CD4-positive, alpha-beta T cell treated with Interleukin-21 for 1 hour (primary cell): ENCODE measurements around the gene WSCD2.

ENCODE experiments used
- DNase-seq: peaks from one replicate; pipeline ENCODE4 v3.0.0-alpha.2; 2020

The WSCD2 gene

GRCh38 chr12:108128221-108129016, 669 bp upstream of the WSCD2 start:
- DNase-seq: no peak

GRCh38 chr12:108131035-108131434, 1.9 kb downstream of the WSCD2 start:
- DNase-seq: no peak

- no peak for DNase-seq
Measured at GRCh38 chr12:108131657-108132126, 2.6 kb downstream of the WSCD2 start.

GRCh38 chr12:108133482-108133881, 4.4 kb downstream of the WSCD2 start:
- no peak for DNase-seq

GRCh38 chr12:108134744-108135143, 5.7 kb downstream of the WSCD2 start:
- DNase-seq: no peak

- no peak for DNase-seq
Measured at GRCh38 chr12:108135627-108136026, 6.5 kb downstream of the WSCD2 start.

- no peak for DNase-seq
Measured at GRCh38 chr12:108136697-108137096, 7.6 kb downstream of the WSCD2 start.

- DNase-seq: no peak
Measured at GRCh38 chr12:108139454-108139853, 10.4 kb downstream of the WSCD2 start.

- DNase-seq: no peak
Measured at GRCh38 chr12:108140501-108140900, 11.4 kb downstream of the WSCD2 start.

- no peak for DNase-seq
Measured at GRCh38 chr12:108141600-108142130, 12.6 kb downstream of the WSCD2 start.

GRCh38 chr12:108143144-108143543, 14.1 kb downstream of the WSCD2 start:
- DNase-seq: no peak

GRCh38 chr12:108144080-108144479, 15.0 kb downstream of the WSCD2 start:
- no peak for DNase-seq

GRCh38 chr12:108145011-108145410, 15.9 kb downstream of the WSCD2 start:
- no peak for DNase-seq

GRCh38 chr12:108146035-108146893, 17.2 kb downstream of the WSCD2 start:
- DNase-seq: no peak

- no peak for DNase-seq
Measured at GRCh38 chr12:108147279-108147678, 18.2 kb downstream of the WSCD2 start.

- DNase-seq: no peak
Measured at GRCh38 chr12:108148521-108149074, 19.5 kb downstream of the WSCD2 start.

- no peak for DNase-seq
Measured at GRCh38 chr12:108150436-108150835, 21.3 kb downstream of the WSCD2 start.

- DNase-seq: no peak
Measured at GRCh38 chr12:108151533-108152169, 22.6 kb downstream of the WSCD2 start.

GRCh38 chr12:108152170-108152538, 23.1 kb downstream of the WSCD2 start:
- no peak for DNase-seq

GRCh38 chr12:108156717-108157116, 27.6 kb downstream of the WSCD2 start:
- no peak for DNase-seq

- no peak for DNase-seq
Measured at GRCh38 chr12:108157870-108158459, 28.9 kb downstream of the WSCD2 start.

- DNase-seq: no peak
Measured at GRCh38 chr12:108162207-108162606, 33.1 kb downstream of the WSCD2 start.
